ENCODE measurements around the gene ALCAM. TPM values are rescaled to one million over a fixed set of nuclear protein-coding genes. Genes with fewer than 3 reads are reported as not detected.

Gene ALCAM
- total RNA-seq, 2 experiments from 2014 or later = 47.7 to 51.3 TPM

- POLR2A ChIA-PET = no interaction called here
- CTCF ChIA-PET (ENCODE audit: unreplicated experiment) = no interaction called here
Measured at GRCh38 chr3:105327662-105328337, 38.9 kb upstream of the ALCAM start.

GRCh38 chr3:105328338-105328730, 38.4 kb upstream of the ALCAM start:
- POLR2A ChIA-PET = no interaction called here
- Histone ChIP-seq H3K4me2 (ENCODE audit: low read length) (no peak overlapping the region), H3K4me3 (ENCODE audit: low read depth, low read length, poor library complexity, severe bottlenecking) (no peak overlapping the region), H3K79me2 (ENCODE audit: insufficient read depth, low read depth, low read length) (no peaks in the 10 kb centered on the region), H2AFZ (ENCODE audit: low read length) (no peak overlapping the region), H3K9me2 (ENCODE audit: insufficient read depth, low read length) (no peaks in the 10 kb centered on the region), H3K27ac (ENCODE audit: low read depth, low read length, poor library complexity, severe bottlenecking) (no peak overlapping the region), H4K20me1 (ENCODE audit: insufficient read depth, low read length) (no peaks in the 10 kb centered on the region), H3K36me3 (ENCODE audit: insufficient read depth, low read length) (no peaks in the 10 kb centered on the region), H3K9me3 (ENCODE audit: low read length) (0 out of 2 replicates have a peak, but pooled peaks cover 4% of the 10 kb centered on the region), H3K4me1 (ENCODE audit: insufficient read depth, low read length, poor library complexity, severe bottlenecking) (no peaks in the 10 kb centered on the region)
- no TSS peak for BruUV-seq (replicated peaks)
- CTCF ChIA-PET (ENCODE audit: unreplicated experiment) = no interaction called here
- DNase-seq (ENCODE audit: low spot score) = no peak
- TF ChIP-seq CTCF (conservative IDR thresholded peaks at IDR 0.05; ENCODE audit: low read length) (no peak), EZH2phosphoT487 (IDR thresholded peaks at IDR 0.05; ENCODE audit: borderline replicate concordance, low read depth, low read length) (no peak)
- intact Hi-C loops (cut with micrococcal nuclease; ENCODE audit: unreplicated experiment) = no loop called here

More at GRCh38 chr3:105327662-105328337, 38.9 kb upstream of the ALCAM start:
- BruUV-seq (replicated peaks) = no TSS peak
- Histone ChIP-seq H3K79me2 (ENCODE audit: insufficient read depth, low read depth, low read length) (no peaks in the 10 kb centered on the region), H2AFZ (ENCODE audit: low read length) (no peak overlapping the region), H3K9me2 (ENCODE audit: insufficient read depth, low read length) (no peaks in the 10 kb centered on the region), H3K36me3 (ENCODE audit: insufficient read depth, low read length) (no peaks in the 10 kb centered on the region), H3K9me3 (ENCODE audit: low read length) (0 out of 2 replicates have a peak, but pooled peaks cover 4% of the 10 kb centered on the region), H3K4me2 (ENCODE audit: low read length) (no peak overlapping the region), H3K4me3 (ENCODE audit: low read depth, low read length, poor library complexity, severe bottlenecking) (no peak overlapping the region), H3K27ac (ENCODE audit: low read depth, low read length, poor library complexity, severe bottlenecking) (no peak overlapping the region), H3K4me1 (ENCODE audit: insufficient read depth, low read length, poor library complexity, severe bottlenecking) (no peaks in the 10 kb centered on the region), H4K20me1 (ENCODE audit: insufficient read depth, low read length) (no peaks in the 10 kb centered on the region)
- intact Hi-C loops (cut with micrococcal nuclease; ENCODE audit: unreplicated experiment) = no loop called here
- TF ChIP-seq EZH2phosphoT487 (IDR thresholded peaks at IDR 0.05; ENCODE audit: borderline replicate concordance, low read depth, low read length) = no peak
- TF ChIP-seq CTCF (conservative IDR thresholded peaks at IDR 0.05; ENCODE audit: low read length) = no peak
- DNase-seq (ENCODE audit: low spot score) = no peak

- no TSS peak for BruUV-seq (replicated peaks)
- Histone ChIP-seq H2AFZ (ENCODE audit: low read length) (no peak overlapping the region), H3K79me2 (ENCODE audit: insufficient read depth, low read depth, low read length) (no peaks in the 10 kb centered on the region), H3K27ac (ENCODE audit: low read depth, low read length, poor library complexity, severe bottlenecking) (no peak overlapping the region), H3K36me3 (ENCODE audit: insufficient read depth, low read length) (no peaks in the 10 kb centered on the region), H3K4me1 (ENCODE audit: insufficient read depth, low read length, poor library complexity, severe bottlenecking) (no peaks in the 10 kb centered on the region), H3K4me3 (ENCODE audit: low read depth, low read length, poor library complexity, severe bottlenecking) (no peak overlapping the region), H4K20me1 (ENCODE audit: insufficient read depth, low read length) (no peaks in the 10 kb centered on the region), H3K4me2 (ENCODE audit: low read length) (no peak overlapping the region), H3K9me2 (ENCODE audit: insufficient read depth, low read length) (no peaks in the 10 kb centered on the region), H3K9me3 (ENCODE audit: low read length) (0 out of 2 replicates have a peak, but pooled peaks cover 4% of the 10 kb centered on the region)
- intact Hi-C loops (cut with micrococcal nuclease; ENCODE audit: unreplicated experiment) = no loop called here
- no peak for DNase-seq (ENCODE audit: low spot score)
- ChIA-PET POLR2A (no interaction called here), CTCF (ENCODE audit: unreplicated experiment) (no interaction called here)
- TF ChIP-seq CTCF (conservative IDR thresholded peaks at IDR 0.05; ENCODE audit: low read length) = no peak
- no peak for TF ChIP-seq EZH2phosphoT487 (IDR thresholded peaks at IDR 0.05; ENCODE audit: borderline replicate concordance, low read depth, low read length)
Measured at GRCh38 chr3:105332961-105333360, 33.7 kb upstream of the ALCAM start.

All from OCI-LY7 (cell line).